ENCODE measurements around the gene CEP72.

- no peak for TF ChIP-seq CTCF (IDR thresholded peaks at IDR 0.05)
- no peak for TF ChIP-seq POLR2A (IDR thresholded peaks at IDR 0.05)
Observed at GRCh38 chr5:673161-673830, 61.2 kb downstream of the CEP72 start.
